HepG2 (cell line): ENCODE data around the gene ZNRF3. TPM values are rescaled to one million over a fixed set of nuclear protein-coding genes. Genes with fewer than 3 reads are reported as not detected.

ENCODE experiments used
- ATM ChIP-seq: fragments of 450-650 bp; IDR thresholded peaks from 2 replicates; pipeline ENCODE4 v1.7.1; 2017; ENCODE audit warnings: mild to moderate bottlenecking, borderline replicate concordance
- KLF16 ChIP-seq, 2 experiments: sonication (generic) in 1 of 2; formaldehyde crosslinking in 1 of 2; IDR thresholded peaks; 2 replicates each; pipeline versions ENCODE4 v1.6.1 to v1.8.0; 2016 to 2023; ENCODE audit warnings: missing genetic modification reagents in 2 of 2, missing compliant biosample characterization in 1 of 2
- NCOA2 ChIP-seq: sonication (generic); formaldehyde crosslinking; IDR thresholded peaks from 2 replicates; pipeline ENCODE4 v1.8.0; 2022; ENCODE audit warnings: inconsistent platforms
- NR2C2 ChIP-seq: sonication (generic); formaldehyde crosslinking; IDR thresholded peaks from 2 replicates; pipeline ENCODE4 v1.4.0; 2020; ENCODE audit warnings: missing genetic modification reagents, mild to moderate bottlenecking, moderate library complexity, borderline replicate concordance
- SIX4 ChIP-seq: sonication (generic); formaldehyde crosslinking; IDR thresholded peaks from 2 replicates; pipeline ENCODE4 v1.4.0; 2020; ENCODE audit warnings: missing genetic modification reagents
- SMAD1 ChIP-seq: sonication (generic); formaldehyde crosslinking; IDR thresholded peaks from 2 replicates; pipeline ENCODE4 v1.4.0; 2020; ENCODE audit warnings: missing genetic modification reagents, low read depth, mild to moderate bottlenecking, borderline replicate concordance
- SP2 ChIP-seq: sonication (generic); formaldehyde crosslinking; IDR thresholded peaks from 2 replicates; pipeline ENCODE4 v1.5.1; 2020; ENCODE audit warnings: mild to moderate bottlenecking, missing genetic modification reagents
- TCF12 ChIP-seq, 2 experiments: fragments of 450-650 bp in 1 of 2; sonication (generic) in 1 of 2; formaldehyde crosslinking in 1 of 2; IDR thresholded peaks; 2 replicates each; pipeline versions ENCODE4 v1.6.1 to v1.8.0; 2017 to 2022; ENCODE audit warnings: antibody characterized with exemption in 1 of 2, mild to moderate bottlenecking in 1 of 2, missing genetic modification reagents in 1 of 2, moderate library complexity in 1 of 2
- ZNF354B ChIP-seq: sonication (generic); formaldehyde crosslinking; IDR thresholded peaks from 2 replicates; pipeline ENCODE4 v1.8.0; 2022; ENCODE audit warnings: mild to moderate bottlenecking, missing genetic modification reagents
- ZNF773 ChIP-seq: sonication (generic); formaldehyde crosslinking; IDR thresholded peaks from 2 replicates; pipeline ENCODE4 v1.4.0; 2020; ENCODE audit warnings: missing genetic modification reagents, borderline replicate concordance
- ZNF775 ChIP-seq: sonication (generic); formaldehyde crosslinking; IDR thresholded peaks from 2 replicates; pipeline ENCODE4 v1.4.0; 2020; ENCODE audit warnings: missing genetic modification reagents, mild to moderate bottlenecking, moderate library complexity, borderline replicate concordance
- polyA plus RNA-seq, 8 experiments: library from polyadenylated mRNA; depleted of rRNA in 3 of 8; stranded (reverse) in 7 of 8; unstranded in 1 of 8; fragments of >200 nt; fragmentation: Illumina TruSeq in 4 of 8; extraction: Trizol in 4 of 8; gene quantifications; 2 replicates each; pipeline versions ENCODE4 v1.2.1 to v1.2.3, GENCODE V29; 2011 to 2016; ENCODE audit warnings: low read depth in 4 of 8, missing spikeins in 1 of 8, mixed read lengths in 1 of 8; ENCODE audit not compliant: insufficient read depth in 1 of 8
- total RNA-seq, 5 experiments: library from RNA; depleted of rRNA; stranded (reverse); fragments of >200 nt; fragmentation: Illumina TruSeq; extraction: Trizol; gene quantifications; 2 replicates each; pipeline ENCODE4 v1.2.3, GENCODE V29; 2016; ENCODE audit warnings: low read depth in 1 of 5
- TF ChIP-seq, protein P1 (sequence below): sonication (generic); formaldehyde crosslinking; IDR thresholded peaks from 2 replicates; pipeline ENCODE4 v1.5.0; 2020; ENCODE audit warnings: missing genetic modification reagents
- TF ChIP-seq, protein P2 (sequence below), 2 experiments: sonication (generic) in 1 of 2; formaldehyde crosslinking in 1 of 2; IDR thresholded peaks; 2 replicates each; pipeline versions ENCODE4 v1.6.1 to v1.9.0; 2014 to 2022; ENCODE audit warnings: antibody characterized with exemption in 1 of 2, borderline replicate concordance in 1 of 2, inconsistent platforms in 1 of 2, low read depth in 1 of 2, missing genetic modification reagents in 1 of 2
- TF ChIP-seq, protein P3 (sequence below): sonication (generic); formaldehyde crosslinking; IDR thresholded peaks from 2 replicates; pipeline ENCODE4 v1.8.0; 2022; ENCODE audit warnings: mild to moderate bottlenecking, missing genetic modification reagents, borderline replicate concordance
- TF ChIP-seq, protein P4 (sequence below): sonication (generic); formaldehyde crosslinking; IDR thresholded peaks from 2 replicates; pipeline ENCODE4 v1.4.0; 2020; ENCODE audit warnings: missing genetic modification reagents, borderline replicate concordance
- TF ChIP-seq, protein P5 (sequence below): sonication (generic); formaldehyde crosslinking; IDR thresholded peaks from 2 replicates; pipeline ENCODE4 v1.5.0; 2020; ENCODE audit warnings: mild to moderate bottlenecking, missing genetic modification reagents, borderline replicate concordance

ZNRF3 gene
- total and polyA plus RNA-seq, 2 of the 13 experiments (the other 11 are each of a cell fraction or from before 2014, with no cell fraction given) = 20.3 to 36.7 TPM

DNA sequence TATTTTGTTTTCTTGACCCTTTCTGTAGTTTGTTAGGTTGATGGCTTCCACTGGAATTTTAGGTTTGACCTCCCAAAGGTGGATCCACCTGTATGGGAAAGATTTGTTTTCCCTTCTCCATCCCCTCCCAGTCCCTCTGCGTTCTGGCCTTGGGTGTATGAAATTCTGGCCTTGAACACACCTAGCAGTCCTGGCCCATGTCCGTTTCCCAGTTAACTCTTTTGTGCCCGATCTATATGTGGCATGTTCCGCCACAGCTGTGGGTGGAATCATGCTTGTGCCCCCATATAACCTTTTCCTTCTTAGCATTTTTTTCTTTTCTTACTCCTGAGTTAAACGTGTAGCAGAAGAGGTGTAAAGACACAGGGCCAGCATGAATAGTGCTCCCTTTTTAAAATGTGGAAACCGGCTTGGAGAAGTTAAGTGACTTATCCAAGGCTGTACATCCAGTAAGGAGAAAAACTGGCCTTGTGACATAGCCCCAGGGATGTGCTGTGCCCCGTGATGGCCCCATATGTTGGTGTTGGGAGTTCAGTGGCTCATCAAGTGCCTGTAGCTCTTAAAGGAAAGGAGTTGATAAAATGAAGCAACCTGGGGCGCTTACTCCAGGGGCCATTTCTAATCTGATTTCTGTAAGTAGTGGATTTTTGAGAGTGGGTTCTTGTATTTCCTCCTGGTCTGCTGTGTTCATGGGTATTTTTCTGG lies 39.3 kb downstream of the ZNRF3 start (continued):
- TF ChIP-seq, protein P1, sequence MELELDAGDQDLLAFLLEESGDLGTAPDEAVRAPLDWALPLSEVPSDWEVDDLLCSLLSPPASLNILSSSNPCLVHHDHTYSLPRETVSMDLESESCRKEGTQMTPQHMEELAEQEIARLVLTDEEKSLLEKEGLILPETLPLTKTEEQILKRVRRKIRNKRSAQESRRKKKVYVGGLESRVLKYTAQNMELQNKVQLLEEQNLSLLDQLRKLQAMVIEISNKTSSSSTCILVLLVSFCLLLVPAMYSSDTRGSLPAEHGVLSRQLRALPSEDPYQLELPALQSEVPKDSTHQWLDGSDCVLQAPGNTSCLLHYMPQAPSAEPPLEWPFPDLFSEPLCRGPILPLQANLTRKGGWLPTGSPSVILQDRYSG (CRISPR knock-in tag) = no peak
- TF ChIP-seq SIX4 (CRISPR knock-in tag) (0 out of 2 replicates have a peak, but pooled peaks have one; percentile 21), NCOA2 (CRISPR knock-in tag) (peak; percentile 86), ZNF775 (CRISPR knock-in tag) (no peak), SP2 (no peak), ZNF354B (CRISPR knock-in tag) (no peak), ZNF773 (CRISPR knock-in tag) (no peak), SMAD1 (CRISPR knock-in tag) (no peak), KLF16 (CRISPR knock-in tag; IDR thresholded peaks at IDR 0.05) (no peak), NR2C2 (CRISPR knock-in tag) (0 out of 2 replicates have a peak, but pooled peaks have one; percentile 14), TCF12 (IDR thresholded peaks at IDR 0.05) (no peak), TCF12 (CRISPR knock-in tag; IDR thresholded peaks at IDR 0.05) (no peak), ATM (no peak)
- TF ChIP-seq, protein P2, sequence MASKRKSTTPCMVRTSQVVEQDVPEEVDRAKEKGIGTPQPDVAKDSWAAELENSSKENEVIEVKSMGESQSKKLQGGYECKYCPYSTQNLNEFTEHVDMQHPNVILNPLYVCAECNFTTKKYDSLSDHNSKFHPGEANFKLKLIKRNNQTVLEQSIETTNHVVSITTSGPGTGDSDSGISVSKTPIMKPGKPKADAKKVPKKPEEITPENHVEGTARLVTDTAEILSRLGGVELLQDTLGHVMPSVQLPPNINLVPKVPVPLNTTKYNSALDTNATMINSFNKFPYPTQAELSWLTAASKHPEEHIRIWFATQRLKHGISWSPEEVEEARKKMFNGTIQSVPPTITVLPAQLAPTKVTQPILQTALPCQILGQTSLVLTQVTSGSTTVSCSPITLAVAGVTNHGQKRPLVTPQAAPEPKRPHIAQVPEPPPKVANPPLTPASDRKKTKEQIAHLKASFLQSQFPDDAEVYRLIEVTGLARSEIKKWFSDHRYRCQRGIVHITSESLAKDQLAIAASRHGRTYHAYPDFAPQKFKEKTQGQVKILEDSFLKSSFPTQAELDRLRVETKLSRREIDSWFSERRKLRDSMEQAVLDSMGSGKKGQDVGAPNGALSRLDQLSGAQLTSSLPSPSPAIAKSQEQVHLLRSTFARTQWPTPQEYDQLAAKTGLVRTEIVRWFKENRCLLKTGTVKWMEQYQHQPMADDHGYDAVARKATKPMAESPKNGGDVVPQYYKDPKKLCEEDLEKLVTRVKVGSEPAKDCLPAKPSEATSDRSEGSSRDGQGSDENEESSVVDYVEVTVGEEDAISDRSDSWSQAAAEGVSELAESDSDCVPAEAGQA (IDR thresholded peaks at IDR 0.05; ENCODE audit: low read depth) = no peak
- TF ChIP-seq, protein P2 (CRISPR knock-in tag; IDR thresholded peaks at IDR 0.05; ENCODE audit: borderline replicate concordance) = no peak
- TF ChIP-seq, protein P3, sequence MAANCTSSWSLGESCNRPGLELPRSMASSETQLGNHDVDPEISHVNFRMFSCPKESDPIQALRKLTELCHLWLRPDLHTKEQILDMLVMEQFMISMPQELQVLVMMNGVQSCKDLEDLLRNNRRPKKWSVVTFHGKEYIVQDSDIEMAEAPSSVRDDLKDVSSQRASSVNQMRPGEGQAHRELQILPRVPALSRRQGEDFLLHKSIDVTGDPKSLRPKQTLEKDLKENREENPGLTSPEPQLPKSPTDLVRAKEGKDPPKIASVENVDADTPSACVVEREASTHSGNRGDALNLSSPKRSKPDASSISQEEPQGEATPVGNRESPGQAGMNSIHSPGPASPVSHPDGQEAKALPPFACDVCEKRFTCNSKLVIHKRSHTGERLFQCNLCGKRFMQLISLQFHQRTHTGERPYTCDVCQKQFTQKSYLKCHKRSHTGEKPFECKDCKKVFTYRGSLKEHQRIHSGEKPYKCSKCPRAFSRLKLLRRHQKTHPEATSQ = no peak
- TF ChIP-seq, protein P4, sequence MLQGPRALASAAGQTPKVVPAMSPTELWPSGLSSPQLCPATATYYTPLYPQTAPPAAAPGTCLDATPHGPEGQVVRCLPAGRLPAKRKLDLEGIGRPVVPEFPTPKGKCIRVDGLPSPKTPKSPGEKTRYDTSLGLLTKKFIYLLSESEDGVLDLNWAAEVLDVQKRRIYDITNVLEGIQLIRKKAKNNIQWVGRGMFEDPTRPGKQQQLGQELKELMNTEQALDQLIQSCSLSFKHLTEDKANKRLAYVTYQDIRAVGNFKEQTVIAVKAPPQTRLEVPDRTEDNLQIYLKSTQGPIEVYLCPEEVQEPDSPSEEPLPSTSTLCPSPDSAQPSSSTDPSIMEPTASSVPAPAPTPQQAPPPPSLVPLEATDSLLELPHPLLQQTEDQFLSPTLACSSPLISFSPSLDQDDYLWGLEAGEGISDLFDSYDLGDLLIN (CRISPR knock-in tag) = no peak
- TF ChIP-seq, protein P5, sequence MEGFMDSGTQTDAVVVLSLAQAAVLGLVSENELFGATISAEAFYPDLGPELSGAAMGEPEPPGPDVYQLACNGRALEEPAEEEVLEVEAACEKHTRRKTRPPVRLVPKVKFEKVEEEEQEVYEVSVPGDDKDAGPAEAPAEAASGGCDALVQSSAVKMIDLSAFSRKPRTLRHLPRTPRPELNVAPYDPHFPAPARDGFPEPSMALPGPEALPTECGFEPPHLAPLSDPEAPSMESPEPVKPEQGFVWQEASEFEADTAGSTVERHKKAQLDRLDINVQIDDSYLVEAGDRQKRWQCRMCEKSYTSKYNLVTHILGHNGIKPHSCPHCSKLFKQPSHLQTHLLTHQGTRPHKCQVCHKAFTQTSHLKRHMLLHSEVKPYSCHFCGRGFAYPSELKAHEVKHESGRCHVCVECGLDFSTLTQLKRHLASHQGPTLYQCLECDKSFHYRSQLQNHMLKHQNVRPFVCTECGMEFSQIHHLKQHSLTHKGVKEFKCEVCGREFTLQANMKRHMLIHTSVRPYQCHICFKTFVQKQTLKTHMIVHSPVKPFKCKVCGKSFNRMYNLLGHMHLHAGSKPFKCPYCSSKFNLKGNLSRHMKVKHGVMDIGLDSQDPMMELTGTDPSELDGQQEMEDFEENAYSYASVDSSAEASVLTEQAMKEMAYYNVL = no peak; the same call in 1 of the 2 replicates
